Gastrocnemius medialis (tissue), 4 donors: ENCODE results near the gene CASP9. TPM values are rescaled to one million over a fixed set of nuclear protein-coding genes. Genes with fewer than 3 reads are reported as not detected.

Experiments
- ATAC-seq, 2 donors: fragments of 150-250 bp; one replicate each; pipeline ENCODE4 v1.9.1; 2016
- DNase-seq, 2 donors: peaks; one replicate each; pipeline ENCODE4 v3.0.0-alpha.2; 2019
- H3K27ac ChIP-seq, 4 donors: fragments of 200-600 bp; sonication (generic); 1 replicate in 1 of 4; 2 replicates in 3 of 4; pipeline ENCODE4 v1.5.1; 2016 to 2018; ENCODE audit warnings: mild to moderate bottlenecking in 2 of 4, moderate library complexity in 1 of 4
- H3K27me3 ChIP-seq, 3 donors: fragments of 200-600 bp; sonication (generic) in 2 of 3; 1 replicate in 1 of 3; 2 replicates in 2 of 3; pipeline versions ENCODE4 v1.5.1 to v1.6.0; 2016 to 2019; ENCODE audit warnings: mild to moderate bottlenecking in 1 of 3, moderate library complexity in 1 of 3
- H3K36me3 ChIP-seq, 2 donors: fragments of 200-600 bp; sonication (generic) in 1 of 2; one replicate each; pipeline ENCODE4 v1.5.1; 2017 to 2018
- H3K4me1 ChIP-seq, 2 donors: fragments of 200-600 bp; sonication (generic) in 1 of 2; one replicate each; pipeline ENCODE4 v1.5.1; 2016 to 2017; ENCODE audit warnings: mild to moderate bottlenecking in 2 of 2
- H3K4me3 ChIP-seq, 4 donors: fragments of 200-600 bp; sonication (generic) in 3 of 4; 1 replicate in 1 of 4; 2 replicates in 3 of 4; pipeline ENCODE4 v1.5.1; 2016 to 2019; ENCODE audit warnings: mild to moderate bottlenecking in 2 of 4
- H3K9me3 ChIP-seq, 3 donors: fragments of 200-600 bp; sonication (generic) in 2 of 3; 1 replicate in 1 of 3; 2 replicates in 2 of 3; pipeline ENCODE4 v1.5.1; 2016 to 2019
- CTCF ChIP-seq, 5 experiments: fragments of 450-650 bp in 3 of 5; fragments of 200-600 bp in 2 of 5; sonication (generic) in 2 of 5; IDR thresholded peaks in 4 of 5; conservative IDR thresholded peaks in 1 of 5; 1 replicate in 4 of 5; 2 replicates in 1 of 5; pipeline ENCODE4 v1.5.1; 2016 to 2019; ENCODE audit warnings: antibody characterized with exemption in 5 of 5, mild to moderate bottlenecking in 3 of 5, moderate library complexity in 3 of 5
- POLR2A ChIP-seq, 2 donors: fragments of 450-650 bp; IDR thresholded peaks; one replicate each; pipeline ENCODE4 v1.6.1; 2017; ENCODE audit warnings: antibody characterized with exemption in 2 of 2, mild to moderate bottlenecking in 2 of 2, moderate library complexity in 2 of 2
- in situ Hi-C, 4 donors: fragments of 200-750 bp; cut with MboI; loops; one replicate each; pipeline versions ENCODE4 v1.15.0 to v1.8.0; 2017; ENCODE audit warnings: low sequenced_read_pairs in 4 of 4
- intact Hi-C: fragments of 100-400 bp; cut with DNase I; formaldehyde crosslinking; loops from one replicate; pipeline ENCODE4 v1.15.1; 2023; ENCODE audit warnings: low total_unique reads
- total RNA-seq, 4 donors: library from RNA; depleted of rRNA; stranded (reverse); fragments of >200 nt; gene quantifications; one replicate each; pipeline versions ENCODE4 v1.1.0 to v1.2.3, GENCODE V29; 2016

Gene CASP9
- total RNA-seq, 4 donors from 2014 or later, result 5.2 to 9.6 (median 8.0) TPM

GRCh38 chr1:15531682-15532081 is 7.7 kb upstream of the CASP9 start:
- in situ Hi-C loops, result no loop called here
- H3K4me3 ChIP-seq, result no peak overlapping the region
- peaks cover 0 to 57% of the 10 kb centered on the region in 2 donors for H3K36me3 ChIP-seq
- no peaks in the 10 kb centered on the region for H3K27me3 ChIP-seq
- peaks cover 6 to 15% of the 10 kb centered on the region in 2 donors for H3K4me1 ChIP-seq
- intact Hi-C loops, result no loop called here
- DNase-seq (no peak), ATAC-seq (no peak)
- no peaks in the 10 kb centered on the region for H3K9me3 ChIP-seq
- TF ChIP-seq CTCF (IDR thresholded peaks at IDR 0.05 in 4 of 5, conservative IDR thresholded peaks at IDR 0.05 in 1 of 5) (no peak), POLR2A (IDR thresholded peaks at IDR 0.05) (no peak)
- no peak overlapping the region for H3K27ac ChIP-seq

DNA sequence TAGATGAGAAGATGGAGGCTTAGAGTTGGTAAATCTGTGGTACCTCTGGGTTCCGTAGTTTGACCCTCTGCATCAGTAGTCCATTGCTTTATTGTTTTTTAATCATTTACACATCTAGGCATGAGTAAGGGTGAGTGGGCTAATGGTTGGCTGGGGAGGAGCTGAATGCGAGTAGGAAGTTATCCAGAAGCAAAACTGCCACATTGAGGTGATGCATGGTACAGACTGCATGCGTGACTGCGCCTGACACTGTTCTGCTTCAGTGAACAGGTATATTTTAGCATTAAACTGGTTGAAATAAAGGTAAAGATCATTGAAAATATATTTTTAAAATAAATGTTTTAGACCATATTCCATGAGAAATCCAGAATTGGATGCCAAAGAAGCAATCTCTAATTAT is 7.0 kb upstream of the CASP9 start:
- no peak overlapping the region for H3K4me3 ChIP-seq
- no peaks in the 10 kb centered on the region for H3K27me3 ChIP-seq
- peaks cover 9 to 18% of the 10 kb centered on the region in 2 donors for H3K4me1 ChIP-seq
- intact Hi-C loops (no loop called here), in situ Hi-C loops (no loop called here)
- H3K36me3 ChIP-seq, result peaks cover 0 to 51% of the 10 kb centered on the region in 2 donors
- H3K9me3 ChIP-seq, result no peaks in the 10 kb centered on the region
- TF ChIP-seq POLR2A (IDR thresholded peaks at IDR 0.05) (no peak), CTCF (IDR thresholded peaks at IDR 0.05 in 4 of 5, conservative IDR thresholded peaks at IDR 0.05 in 1 of 5) (no peak)
- no peak for DNase-seq
- no peak for ATAC-seq
- H3K27ac ChIP-seq, result no peak overlapping the region

- intact Hi-C loops, result loop anchor here (1.0 to 10.0 kb wide), 3 partner anchors 91 to 214 kb away; partner anchors contain the start of gene DDI2
- Histone ChIP-seq H3K27me3 (no peaks in the 10 kb centered on the region), H3K36me3 (peaks cover 0 to 19% of the 10 kb centered on the region in 2 donors), H3K4me3 (peak within 1 kb of the TSS; percentile 92 to 99 (median 96)), H3K4me1 (peaks cover 24 to 34% of the 10 kb centered on the region in 2 donors), H3K27ac (peak within 1 kb of the TSS; percentile 97 to 99 (median 98)), H3K9me3 (no peaks in the 10 kb centered on the region)
- ATAC-seq (peak; percentile 77 to 81), DNase-seq (peak; percentile 100)
- peak in 3 of 5 experiments; percentile 24 to 65 (median 50) for TF ChIP-seq CTCF (IDR thresholded peaks at IDR 0.05 in 4 of 5, conservative IDR thresholded peaks at IDR 0.05 in 1 of 5)
- TF ChIP-seq POLR2A (IDR thresholded peaks at IDR 0.05), result peak; percentile 72 to 78
- in situ Hi-C loops, result no loop called here
Measured at GRCh38 chr1:15526490-15527339, 2.7 kb upstream of the CASP9 start, which contains the start of gene DNAJC16. DNAJC16 (plus strand) TSS chr1:15526848; CDS start chr1:15529106, 2,258 bp downstream.

GRCh38 chr1:15526021-15526489 is 2.0 kb upstream of the CASP9 start:
- Histone ChIP-seq H3K27me3 (no peaks in the 10 kb centered on the region), H3K4me1 (peaks cover 24 to 34% of the 10 kb centered on the region in 2 donors), H3K4me3 (peak overlapping the region; percentile 57 to 99 (median 68)), H3K36me3 (peaks cover 0 to 12% of the 10 kb centered on the region in 2 donors), H3K27ac (peak overlapping the region; percentile 93 to 99 (median 98)), H3K9me3 (no peaks in the 10 kb centered on the region)
- ATAC-seq (no peak), DNase-seq (no peak)
- no peak for TF ChIP-seq CTCF (IDR thresholded peaks at IDR 0.05 in 4 of 5, conservative IDR thresholded peaks at IDR 0.05 in 1 of 5)
- TF ChIP-seq POLR2A (IDR thresholded peaks at IDR 0.05), result no peak
- in situ Hi-C loops (no loop called here), intact Hi-C loops (loop anchor here (1.0 to 10.0 kb wide), 3 partner anchors 91 to 215 kb away; partner anchors contain the start of gene DDI2)
